Activated naive CD8-positive, alpha-beta T cell treated with anti-CD3 and anti-CD28 coated beads, Interleukin-2, amount 50 U/mL, for 16 hours (primary cell): ENCODE measurements around the gene GAL3ST2.
"Not testable (repeated sequence)": the region's sequence is repeated elsewhere in the genome, so short reads cannot be mapped to it uniquely, and the experiment has no call there.

Experiments
- DNase-seq: peaks from one replicate; pipeline ENCODE4 v3.0.0-alpha.2; 2020; ENCODE audit warnings: low read depth, low spot score

Gene GAL3ST2

DNA sequence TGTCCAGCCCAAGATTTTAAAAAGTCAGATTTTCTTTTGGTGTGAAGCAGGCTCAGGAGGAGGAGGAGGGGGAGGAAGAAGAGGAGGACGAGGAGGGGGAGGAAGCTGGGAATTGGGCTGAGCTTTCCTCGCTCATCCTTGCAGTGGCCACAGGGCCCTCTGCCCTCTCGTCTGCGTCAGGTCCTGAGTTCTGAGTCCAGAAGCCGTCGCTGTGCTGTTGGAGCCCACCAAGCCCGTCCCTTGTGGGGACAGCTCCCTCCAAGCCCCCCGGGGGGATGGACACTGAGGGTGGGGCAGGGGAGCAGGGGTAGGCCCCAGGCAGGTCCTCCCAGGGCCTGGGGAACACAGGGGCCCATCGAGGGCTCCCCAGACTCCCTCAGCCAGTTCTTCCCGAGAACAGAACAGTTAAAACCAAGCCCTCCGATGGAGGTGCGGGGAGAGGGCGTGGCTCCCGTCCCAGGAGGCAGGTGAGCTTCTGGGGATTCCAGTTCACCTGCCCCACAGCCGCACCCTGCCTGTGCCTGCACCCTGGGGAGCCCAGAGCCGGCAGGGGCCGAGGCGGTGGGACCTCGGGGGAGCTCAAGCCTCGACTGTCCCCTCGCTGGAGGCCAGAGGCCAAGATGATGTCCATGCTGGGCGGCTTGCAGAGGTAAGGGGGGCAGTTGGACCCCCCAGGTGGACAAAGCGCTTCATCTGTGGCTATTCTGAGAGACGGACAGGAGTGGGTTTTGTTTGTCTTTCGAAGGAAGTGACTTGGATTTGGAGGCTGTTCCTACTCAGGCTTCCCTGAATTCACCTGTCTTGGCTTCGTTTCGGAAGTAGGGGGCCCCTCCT lies at the start of gene GAL3ST2:
TSS of gene GAL3ST2 (plus strand) at position 487 of the 834 bp plus-strand sequence. CDS start at position 621, 134 bp downstream.
- no peak for DNase-seq

DNA sequence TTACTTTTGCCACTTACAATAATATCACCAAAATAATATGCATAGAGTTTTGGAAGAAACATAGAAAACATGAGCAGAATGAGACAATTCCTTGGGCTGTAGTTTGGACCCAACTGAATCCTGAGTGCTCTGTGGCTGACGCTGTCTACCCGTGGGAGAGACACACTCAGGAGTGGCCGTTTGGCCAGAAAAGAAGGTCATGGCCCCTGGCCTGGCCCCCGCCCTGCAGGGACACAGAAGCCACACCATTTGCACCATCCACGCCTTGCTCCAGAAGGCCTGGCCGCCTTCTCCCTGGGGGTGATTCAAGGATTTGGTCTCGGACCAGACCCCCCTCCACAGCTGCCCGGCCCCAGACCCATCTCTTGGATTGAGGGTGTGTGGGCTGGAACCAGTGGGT lies 48.6 kb upstream of the GAL3ST2 start:
- DNase-seq = no peak

GRCh38 chr2:241728627-241729026 lies 48.0 kb upstream of the GAL3ST2 start:
- no peak for DNase-seq

- DNase-seq = no peak
Observed at GRCh38 chr2:241729868-241730267, 46.8 kb upstream of the GAL3ST2 start.

DNA sequence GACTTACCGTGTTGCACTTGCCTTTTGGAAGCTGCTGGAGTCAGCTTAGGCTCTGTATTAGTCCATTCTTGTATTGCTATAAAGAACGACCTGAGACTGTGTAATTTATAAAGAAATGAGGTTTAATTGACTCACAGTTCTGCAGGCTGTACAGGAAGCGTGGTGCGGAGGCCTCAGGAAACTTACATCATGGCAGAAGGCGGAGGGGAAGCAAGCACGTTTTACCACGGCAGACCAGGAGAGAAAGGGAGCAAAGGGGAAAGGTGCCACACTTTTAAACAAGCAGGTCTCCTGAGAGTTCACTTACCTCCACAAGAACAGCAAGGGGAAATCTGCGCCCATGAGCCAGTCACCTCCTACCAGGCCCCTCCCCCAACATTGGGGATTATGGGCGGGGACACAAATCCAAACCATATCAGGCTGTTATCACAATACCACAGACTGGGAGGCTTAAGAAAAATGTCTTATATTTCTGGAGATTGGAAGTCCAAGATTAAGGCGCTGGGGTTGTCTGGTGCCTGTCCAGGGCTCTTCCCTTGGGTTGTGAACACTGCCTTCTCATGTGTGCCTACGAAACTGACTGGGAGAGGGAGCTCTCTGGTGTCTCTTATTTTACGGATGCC lies 45.8 kb upstream of the GAL3ST2 start:
- no peak for DNase-seq

DNA sequence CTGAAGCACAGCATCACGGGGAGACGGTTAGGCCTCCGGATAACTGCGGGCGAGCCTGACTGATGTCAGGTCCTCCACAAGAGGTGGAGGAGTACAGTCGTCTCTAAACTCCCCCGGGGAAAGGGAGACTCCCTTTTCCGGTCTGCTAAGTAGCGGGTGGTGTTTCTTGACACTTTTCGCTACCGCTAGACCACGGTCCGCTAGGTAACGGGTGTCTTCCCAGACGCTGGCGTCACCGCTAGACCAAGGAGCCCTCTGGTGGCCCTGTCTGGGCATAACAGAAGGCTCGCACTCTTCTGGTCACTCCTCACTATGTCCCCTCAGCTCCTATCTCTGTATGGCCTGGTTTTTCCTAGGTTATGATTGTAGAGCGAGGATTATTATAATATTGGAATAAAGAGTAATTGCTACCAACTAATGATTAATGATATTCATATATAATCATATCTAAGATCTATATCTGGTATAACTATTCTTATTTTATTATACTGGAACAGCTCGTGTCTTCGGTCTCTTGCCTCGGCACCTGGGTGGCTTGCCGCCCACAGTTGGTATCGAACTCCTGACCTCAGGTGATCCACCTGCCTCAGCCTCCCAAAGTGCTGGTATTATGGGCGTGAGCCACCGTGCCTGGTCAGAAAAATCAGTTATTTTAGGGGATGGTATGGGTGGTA lies 44.0 kb upstream of the GAL3ST2 start:
- not testable (repeated sequence) for DNase-seq

DNA sequence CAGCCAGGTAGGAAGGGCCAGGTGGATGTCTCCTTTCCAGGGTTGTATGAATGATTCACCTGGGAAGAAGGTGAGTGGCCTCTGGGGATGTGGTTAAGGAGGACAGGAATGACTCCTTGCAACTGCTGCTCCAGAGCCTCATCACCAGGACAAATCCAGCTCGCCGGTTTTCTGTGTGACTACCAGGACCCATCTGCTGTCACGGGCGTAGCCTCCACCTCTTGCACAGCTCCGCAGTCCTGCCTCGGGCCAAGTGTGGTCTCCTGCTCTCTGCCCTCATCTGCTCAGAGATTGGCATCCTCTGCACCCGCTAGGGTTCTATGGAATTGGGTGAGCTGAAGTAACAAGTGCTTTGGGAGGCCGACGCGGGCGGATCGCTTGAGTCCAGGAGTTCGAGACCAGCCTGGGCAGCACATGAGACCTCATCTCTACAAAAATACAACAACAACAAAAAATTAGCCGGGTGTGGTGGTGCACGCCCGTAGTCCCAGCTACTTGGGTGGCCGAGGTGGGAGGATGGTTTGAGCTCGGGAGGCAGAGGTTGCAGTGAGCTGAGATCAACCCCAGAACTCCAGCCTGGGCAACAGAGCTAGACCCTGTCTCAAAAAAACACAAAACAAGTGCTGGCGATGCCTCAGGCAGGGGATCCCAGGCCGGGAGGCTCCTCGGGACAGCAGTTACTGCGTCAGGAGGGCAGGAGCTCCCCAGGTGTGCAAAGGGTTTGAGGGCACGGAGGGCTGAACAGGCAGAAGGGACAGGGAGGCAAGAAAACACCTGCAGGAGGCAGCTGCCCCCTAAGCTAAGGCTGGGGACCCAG lies 43.0 kb upstream of the GAL3ST2 start:
- DNase-seq = no peak

GRCh38 chr2:241734208-241734466 lies 42.5 kb upstream of the GAL3ST2 start:
- DNase-seq = no peak

DNA sequence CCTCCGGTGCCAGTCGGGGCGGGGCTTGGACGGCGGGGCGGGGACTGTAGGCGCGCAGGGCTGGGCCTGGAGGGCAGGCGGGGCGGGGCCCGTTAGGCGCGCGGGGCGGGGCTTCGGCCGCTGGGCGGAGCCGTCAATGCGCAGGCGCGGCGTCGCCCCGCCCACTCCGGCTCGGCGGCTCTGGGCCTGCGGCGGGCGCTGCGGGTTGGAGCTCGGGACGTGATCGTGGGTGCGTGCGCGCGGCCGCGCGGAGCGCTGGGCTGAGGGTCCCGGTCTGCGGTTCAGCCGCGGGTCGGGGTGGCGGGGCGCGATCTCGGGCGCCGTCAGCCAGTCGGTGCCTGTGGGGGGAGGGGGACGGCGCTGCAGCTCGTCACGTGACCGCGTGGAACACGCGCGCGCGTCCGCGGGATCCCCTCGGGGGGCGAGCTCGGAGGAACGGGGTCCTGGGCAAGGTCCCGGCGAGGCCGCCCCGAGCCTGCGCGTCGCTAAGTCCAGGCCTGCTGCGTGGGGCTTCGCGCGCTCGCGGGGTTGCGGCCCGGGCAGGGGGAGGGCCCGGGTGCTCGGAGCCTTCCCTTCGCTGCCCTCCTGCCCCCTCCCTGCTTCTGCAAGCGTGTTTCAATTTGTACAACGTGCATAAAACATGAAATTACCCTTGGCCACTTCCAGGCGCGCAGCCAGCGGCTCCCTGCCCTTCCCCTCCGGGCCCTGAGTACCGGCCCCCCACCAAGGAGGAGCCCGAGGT lies 42.0 kb upstream of the GAL3ST2 start, which contains the start of gene D2HGDH:
TSS of gene D2HGDH (plus strand) at position 164 of the 742 bp plus-strand sequence. CDS start 595 bp downstream, outside the sequence.
- DNase-seq = peak; percentile 82

GRCh38 chr2:241736111-241736510 lies 40.5 kb upstream of the GAL3ST2 start:
- no peak for DNase-seq

GRCh38 chr2:241738040-241738686 lies 38.5 kb upstream of the GAL3ST2 start:
- no peak for DNase-seq

DNA sequence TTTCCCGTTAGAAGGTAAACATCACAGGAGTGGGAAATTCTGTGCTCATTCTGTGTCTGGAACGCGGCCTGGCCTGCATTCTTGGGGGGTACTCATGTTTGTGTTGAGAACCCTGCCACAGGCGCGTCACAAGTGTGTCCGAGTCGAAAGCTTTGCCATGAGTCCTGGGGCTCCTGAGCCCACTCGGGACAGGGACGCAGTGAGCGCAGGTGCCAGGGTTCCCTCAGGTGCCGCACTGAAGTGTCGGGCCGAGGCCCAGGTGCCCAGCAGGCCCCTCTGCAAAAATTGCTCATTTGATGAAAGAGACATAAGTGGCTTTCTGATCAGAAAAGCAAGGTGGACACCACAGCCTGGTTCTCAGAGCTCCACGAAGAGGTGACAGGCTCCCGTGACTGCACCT lies 37.4 kb upstream of the GAL3ST2 start:
- no peak for DNase-seq

DNA sequence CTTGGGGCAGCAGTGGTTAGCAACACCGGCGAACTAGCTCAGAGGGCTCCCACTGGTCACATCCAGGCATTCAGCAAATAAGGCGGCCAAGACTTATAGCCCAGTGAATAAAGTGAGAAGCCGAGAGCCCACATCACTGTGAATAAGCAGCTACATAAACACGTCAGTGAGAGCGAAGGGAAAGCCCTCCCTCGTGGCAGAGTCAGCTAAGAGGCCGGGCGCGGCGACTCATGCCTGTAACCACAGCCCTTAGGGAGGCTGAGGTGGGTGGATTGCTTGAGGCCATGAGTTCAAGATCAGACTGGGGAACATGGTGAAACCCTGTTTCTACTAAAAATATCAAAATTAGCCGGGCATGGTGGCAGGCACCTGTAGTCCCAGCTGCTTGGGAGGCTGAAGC lies 37.0 kb upstream of the GAL3ST2 start:
- no peak for DNase-seq

DNA sequence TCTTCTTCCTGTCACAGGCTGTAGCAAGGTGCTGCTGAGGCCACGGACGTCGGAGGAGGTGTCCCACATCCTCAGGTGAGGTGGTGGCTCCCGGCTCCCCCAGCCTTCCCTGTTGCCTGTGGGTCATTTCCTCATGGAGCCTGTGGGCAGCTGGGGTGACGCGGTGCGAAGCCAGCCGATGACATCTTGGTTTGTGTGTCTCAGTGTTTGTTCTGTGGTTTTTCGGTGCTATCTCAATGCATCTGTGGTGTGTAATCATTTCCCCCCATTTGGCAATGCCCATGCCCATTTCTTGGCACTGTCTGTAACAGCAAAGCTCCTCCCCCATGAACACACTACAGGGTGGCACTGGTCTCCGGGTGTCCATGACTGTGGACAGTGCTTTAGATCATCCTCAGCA lies 35.6 kb upstream of the GAL3ST2 start:
- no peak for DNase-seq

DNA sequence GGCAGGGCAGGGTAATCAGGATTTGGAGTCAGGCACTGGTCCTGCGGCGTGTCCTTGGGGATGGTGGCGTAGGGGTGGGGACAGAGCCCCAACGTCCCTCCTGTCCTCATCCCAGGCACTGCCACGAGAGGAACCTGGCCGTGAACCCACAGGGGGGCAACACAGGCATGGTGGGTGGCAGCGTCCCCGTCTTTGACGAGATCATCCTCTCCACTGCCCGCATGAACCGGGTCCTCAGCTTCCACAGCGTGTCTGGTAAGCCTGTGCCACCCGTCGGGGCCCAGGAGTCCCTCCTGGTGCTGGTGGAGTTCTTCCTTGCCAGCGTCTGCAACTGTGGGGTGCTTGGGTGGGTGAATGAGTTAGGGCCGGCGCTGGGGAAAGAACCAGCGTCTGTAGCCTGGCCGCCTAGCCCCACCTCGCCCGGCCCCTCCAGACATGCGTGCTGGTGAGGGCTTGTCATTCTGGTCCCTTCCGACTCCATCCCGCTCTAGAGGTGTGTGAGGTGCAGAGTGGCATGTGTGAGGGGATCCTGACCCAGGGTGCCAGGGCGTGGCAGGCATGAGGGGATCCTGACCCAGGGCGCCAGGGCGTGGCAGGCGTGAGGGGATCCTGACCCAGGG lies 34.2 kb upstream of the GAL3ST2 start:
- DNase-seq = no peak

GRCh38 chr2:241743008-241743407 lies 33.6 kb upstream of the GAL3ST2 start:
- DNase-seq = not testable (repeated sequence)

DNA sequence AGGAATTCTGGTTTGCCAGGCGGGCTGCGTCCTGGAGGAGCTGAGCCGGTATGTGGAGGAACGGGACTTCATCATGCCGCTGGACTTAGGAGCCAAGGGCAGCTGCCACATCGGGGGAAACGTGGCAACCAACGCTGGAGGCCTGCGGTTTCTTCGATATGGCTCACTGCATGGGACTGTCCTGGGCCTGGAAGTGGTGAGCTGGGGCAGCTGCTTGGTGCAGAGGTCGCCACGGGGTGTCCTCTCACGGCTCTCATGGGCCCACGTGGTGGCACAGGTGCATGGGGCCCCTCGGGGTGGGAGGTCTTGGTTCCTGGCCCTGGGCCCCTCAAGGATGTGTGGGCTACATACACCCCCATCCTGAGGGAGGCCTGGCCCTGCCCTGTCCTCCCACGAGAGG lies 33.0 kb upstream of the GAL3ST2 start:
- DNase-seq = no peak

DNA sequence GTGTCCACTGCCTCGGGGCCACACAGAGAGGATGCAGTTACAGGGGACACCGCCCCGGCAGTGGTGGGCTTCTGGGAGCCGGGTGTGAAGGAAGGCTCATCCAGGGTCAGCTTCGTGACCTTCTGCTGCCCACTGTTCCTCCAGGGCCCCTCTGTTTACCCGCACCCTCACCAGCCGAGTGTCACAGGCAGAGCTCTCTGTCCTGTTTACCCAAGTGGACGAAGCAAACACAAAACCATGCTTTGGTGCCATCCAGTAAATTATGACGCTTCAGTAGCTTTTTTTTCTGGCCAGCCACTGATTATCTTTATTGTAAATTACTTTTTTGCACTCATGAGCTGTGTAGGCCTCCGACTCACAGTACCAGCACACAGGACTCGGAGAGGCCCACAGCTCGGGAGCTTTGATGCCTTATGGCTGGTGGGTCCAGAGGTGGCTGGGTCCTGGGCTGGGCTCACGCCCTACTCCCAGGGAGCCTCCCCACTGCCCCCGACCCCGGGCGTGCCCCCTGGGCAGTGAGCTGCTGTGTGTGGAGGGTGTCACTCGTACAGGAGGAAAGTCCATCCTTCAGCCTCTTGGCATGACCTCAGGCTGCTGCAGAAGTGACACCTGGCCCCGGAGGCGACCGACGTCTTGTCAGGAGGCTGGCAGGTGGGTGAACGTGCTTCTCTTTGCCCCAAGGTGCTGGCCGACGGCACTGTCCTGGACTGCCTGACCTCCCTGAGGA lies 32.4 kb upstream of the GAL3ST2 start:
- no peak for DNase-seq

DNA sequence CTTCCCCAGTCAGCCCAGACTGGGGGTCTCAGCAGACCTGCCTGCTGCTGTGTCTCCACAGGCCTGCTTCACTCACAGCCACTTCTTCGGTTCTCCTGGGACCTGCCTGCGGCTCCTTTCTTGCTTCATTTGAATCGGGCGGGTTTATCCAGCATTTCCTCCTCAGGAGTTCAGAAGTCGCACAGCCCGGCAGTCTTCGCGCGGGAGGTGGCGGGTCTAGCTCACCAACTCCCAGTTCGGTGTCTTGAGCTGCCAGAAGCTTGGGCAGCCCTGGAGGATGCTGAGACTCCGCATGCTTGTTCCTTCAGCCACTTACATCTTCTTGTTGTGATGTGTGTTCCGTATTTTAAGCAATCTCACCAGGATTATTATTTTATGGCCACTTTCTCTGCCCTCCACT lies 31.3 kb upstream of the GAL3ST2 start:
- no peak for DNase-seq

DNA sequence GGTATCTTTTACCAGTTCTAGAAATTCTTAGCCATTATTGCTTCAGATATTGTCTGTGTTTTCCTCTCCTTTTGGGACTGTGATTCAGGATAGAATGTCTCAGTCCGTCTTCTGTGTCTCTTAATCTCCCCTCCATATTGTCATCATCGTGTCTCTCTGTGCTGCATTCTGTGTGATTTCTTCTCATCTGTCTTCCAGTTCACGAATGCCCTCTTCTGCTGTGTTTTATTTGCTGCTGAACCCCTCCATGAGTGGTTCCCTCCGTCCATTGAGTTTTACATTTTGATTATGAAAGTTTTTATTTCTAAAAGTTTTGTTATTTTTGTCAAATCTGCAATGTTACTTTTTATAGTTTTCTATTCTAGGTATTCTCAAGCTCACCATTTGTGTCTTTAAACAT lies 30.5 kb upstream of the GAL3ST2 start:
- no peak for DNase-seq
